ENCODE results near the gene GNGT2. TPM values are rescaled to one million over a fixed set of nuclear protein-coding genes. Genes with fewer than 3 reads are reported as not detected.

The GNGT2 gene
- total and polyA plus RNA-seq, 4 donors = 1.8 to 12.3 (median 7.3) TPM

DNA sequence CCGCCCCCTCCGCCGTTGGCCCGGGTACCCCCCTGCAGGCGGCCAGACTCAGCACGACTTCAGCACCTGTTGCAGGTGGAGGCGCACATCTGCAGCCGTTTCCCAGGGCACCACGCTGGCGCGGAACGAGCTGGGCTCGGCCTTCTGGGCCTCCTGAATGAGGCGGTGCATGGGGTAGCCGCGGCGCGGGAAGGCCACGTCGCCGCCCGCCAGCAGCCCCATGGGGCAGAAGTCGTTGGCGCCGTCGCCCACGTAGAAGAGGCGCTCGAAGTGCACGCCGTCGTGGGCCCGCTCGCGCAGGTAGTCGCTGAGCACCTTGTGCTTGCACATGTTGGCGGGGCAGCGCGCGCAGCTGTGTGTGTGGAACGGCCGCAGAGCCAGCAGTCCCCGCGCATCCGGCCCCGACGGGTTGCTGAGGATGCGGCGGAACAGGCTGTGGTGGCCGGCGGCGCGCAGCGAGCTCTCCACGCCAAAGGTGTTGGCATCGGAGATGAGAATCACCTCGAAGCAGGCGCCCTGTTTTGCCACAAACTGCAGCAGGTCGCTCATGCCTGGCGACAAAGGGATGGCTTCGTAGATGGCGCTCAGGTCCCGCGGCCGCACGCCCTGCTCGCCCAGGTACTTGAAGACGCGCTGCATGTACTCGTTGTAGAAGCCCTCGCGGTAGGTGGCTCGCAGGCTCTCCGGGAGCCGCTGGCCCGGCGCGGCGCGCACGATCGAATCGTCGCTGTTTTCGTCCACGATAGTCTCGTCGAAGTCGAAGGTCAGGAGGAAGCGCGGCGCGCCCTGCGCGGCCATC, 14.0 kb upstream of the GNGT2 start:
- ATAC-seq (ENCODE audit: insufficient read depth, low FRiP score) (peak; percentile 5), DNase-seq (peak in 2 of 3 donors; percentile 11 to 27)
- H3K9me3 ChIP-seq (ENCODE audit: control insufficient read depth in 4 of 4, insufficient read depth in 3 of 4, low read length in 3 of 4) = no peaks in the 10 kb centered on the region
- H3K4me1 ChIP-seq (ENCODE audit: control insufficient read depth in 5 of 5, insufficient read depth in 5 of 5, low read length in 5 of 5) = peaks cover 0 to 19% (median 0%) of the 10 kb centered on the region in 5 donors
- peaks cover 0 to 14% (median 0%) of the 10 kb centered on the region in 4 donors for H3K36me3 ChIP-seq (ENCODE audit: control insufficient read depth in 4 of 4, insufficient read depth in 4 of 4, low read length in 4 of 4)
- H3K27ac ChIP-seq (ENCODE audit: low read depth in 1 of 2, low read length in 1 of 2) = no peak overlapping the region
- 2 to 3% methylated on average over 94 to 95 of the region's 95 CpGs for WGBS, 2 donors
- H3K27me3 ChIP-seq (ENCODE audit: control insufficient read depth in 3 of 3, insufficient read depth in 3 of 3, low read length in 2 of 3) = peaks cover 0 to 60% (median 46%) of the 10 kb centered on the region in 3 donors
- H3K9ac ChIP-seq (ENCODE audit: insufficient read depth in 1 of 2, low read length in 2 of 2) = no peak overlapping the region
- TF ChIP-seq CTCF (IDR thresholded peaks at IDR 0.05; ENCODE audit: control extremely low read depth, extremely low read depth) = no peak
- no peak overlapping the region for H3K4me3 ChIP-seq

DNA sequence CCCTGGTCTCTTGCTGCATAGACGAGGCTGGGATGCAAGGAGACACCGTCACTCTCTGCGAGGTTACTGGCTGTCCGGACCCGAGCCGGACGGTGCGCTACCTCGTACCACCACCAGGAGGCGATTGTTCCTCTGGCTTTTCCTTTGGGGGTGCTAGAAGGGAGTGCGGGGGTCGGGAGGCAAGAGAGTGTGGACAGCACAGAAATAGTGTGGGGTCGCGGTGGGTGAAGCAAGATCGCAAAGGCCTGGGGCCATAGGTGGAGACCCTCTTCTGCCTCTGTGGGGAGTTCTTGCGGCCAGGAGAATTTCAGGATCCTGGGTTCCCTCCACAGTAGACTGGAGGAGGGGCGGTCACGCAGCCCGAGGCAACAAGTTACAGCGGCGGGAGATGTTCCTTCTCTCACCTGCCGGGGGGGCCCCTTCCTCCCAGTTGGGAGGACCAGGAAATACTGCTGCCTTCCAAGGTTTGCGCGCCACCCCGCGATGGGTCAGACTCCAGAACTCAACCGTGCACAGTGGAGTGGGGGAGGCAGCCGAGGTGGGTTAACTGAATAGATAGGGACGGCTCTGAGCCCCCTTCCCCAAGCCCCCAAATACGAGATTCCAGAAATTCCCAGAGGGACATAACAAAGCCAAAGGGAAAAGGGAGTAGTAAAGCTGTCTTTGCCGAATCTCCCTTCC, 13.3 kb upstream of the GNGT2 start:
- Histone ChIP-seq H3K4me1 (ENCODE audit: control insufficient read depth in 5 of 5, insufficient read depth in 5 of 5, low read length in 5 of 5) (peaks cover 0 to 19% (median 0%) of the 10 kb centered on the region in 5 donors), H3K27me3 (ENCODE audit: control insufficient read depth in 3 of 3, insufficient read depth in 3 of 3, low read length in 2 of 3) (peaks cover 0 to 52% (median 42%) of the 10 kb centered on the region in 3 donors), H3K4me3 (no peak overlapping the region), H3K36me3 (ENCODE audit: control insufficient read depth in 4 of 4, insufficient read depth in 4 of 4, low read length in 4 of 4) (peaks cover 0 to 15% (median 0%) of the 10 kb centered on the region in 4 donors), H3K27ac (ENCODE audit: low read depth in 1 of 2, low read length in 1 of 2) (no peak overlapping the region), H3K9ac (ENCODE audit: insufficient read depth in 1 of 2, low read length in 2 of 2) (no peak overlapping the region), H3K9me3 (ENCODE audit: control insufficient read depth in 4 of 4, insufficient read depth in 3 of 4, low read length in 3 of 4) (no peaks in the 10 kb centered on the region)
- 2 to 6% methylated on average over 30 to 31 of the region's 31 CpGs for WGBS, 2 donors
- DNase-seq (peak in 2 of 3 donors; percentile 39 to 65), ATAC-seq (ENCODE audit: insufficient read depth, low FRiP score) (no peak)
- peak; percentile 61 for TF ChIP-seq CTCF (IDR thresholded peaks at IDR 0.05; ENCODE audit: control extremely low read depth, extremely low read depth)

GRCh38 chr17:49223168-49223516, 12.8 kb upstream of the GNGT2 start:
- H3K27me3 ChIP-seq (ENCODE audit: control insufficient read depth in 3 of 3, insufficient read depth in 3 of 3, low read length in 2 of 3) = peaks cover 0 to 51% (median 42%) of the 10 kb centered on the region in 3 donors

More at GRCh38 chr17:49223168-49223516, 12.8 kb upstream of the GNGT2 start:
- H3K27ac ChIP-seq (ENCODE audit: low read depth in 1 of 2, low read length in 1 of 2) = no peak overlapping the region
- H3K9me3 ChIP-seq (ENCODE audit: control insufficient read depth in 4 of 4, insufficient read depth in 3 of 4, low read length in 3 of 4) = no peaks in the 10 kb centered on the region
- H3K9ac ChIP-seq (ENCODE audit: insufficient read depth in 1 of 2, low read length in 2 of 2) = no peak overlapping the region
- H3K36me3 ChIP-seq (ENCODE audit: control insufficient read depth in 4 of 4, insufficient read depth in 4 of 4, low read length in 4 of 4) = peaks cover 0 to 16% (median 0%) of the 10 kb centered on the region in 4 donors
- no peak for TF ChIP-seq CTCF (IDR thresholded peaks at IDR 0.05; ENCODE audit: control extremely low read depth, extremely low read depth)
- H3K4me3 ChIP-seq = no peak overlapping the region
- no peak for DNase-seq
- peaks cover 0 to 19% (median 0%) of the 10 kb centered on the region in 5 donors for H3K4me1 ChIP-seq (ENCODE audit: control insufficient read depth in 5 of 5, insufficient read depth in 5 of 5, low read length in 5 of 5)
- no peak for ATAC-seq (ENCODE audit: insufficient read depth, low FRiP score)
- WGBS, 2 donors = 33 to 34% methylated on average over 9 of the region's 9 CpGs
